Stimulated activated CD4-positive, alpha-beta T cell treated with anti-CD3 and anti-CD28 coated beads, TNF-alpha, amount 100 ng/mL, for 48 hours (primary cell): Measurements from ENCODE around the gene AAMP.

Experiments used
- DNase-seq, 3 donors: peaks; one replicate each; pipeline ENCODE4 v3.0.0-alpha.2; 2020; ENCODE audit warnings: low read depth in 3 of 3

AAMP gene

GRCh38 chr2:218293715-218294429, 23.9 kb upstream of the AAMP start:
- no peak for DNase-seq

GRCh38 chr2:218292048-218293014, 22.4 kb upstream of the AAMP start, which contains the start of gene TMBIM1:
TSS of gene TMBIM1 (minus strand) at chr2:218292503. CDS start at chr2:218282141, 10,362 bp downstream.
- peak; percentile 47 to 63 (median 50) for DNase-seq

GRCh38 chr2:218291318-218292047, 21.5 kb upstream of the AAMP start:
- DNase-seq: no peak

- no peak for DNase-seq
These were observed 20.7 kb upstream of the AAMP start for GRCh38 chr2:218290316-218291261.

GRCh38 chr2:218289639-218290315, 19.8 kb upstream of the AAMP start:
- no peak for DNase-seq

GRCh38 chr2:218286570-218287459, 16.9 kb upstream of the AAMP start:
- peak; percentile 61 to 78 (median 76) for DNase-seq

GRCh38 chr2:218285604-218286003, 15.7 kb upstream of the AAMP start:
- DNase-seq: no peak

- peak in 2 of 3 donors; percentile 34 to 51 for DNase-seq
These were observed 14.3 kb upstream of the AAMP start for GRCh38 chr2:218284106-218284811.

GRCh38 chr2:218282173-218282991, 12.4 kb upstream of the AAMP start:
- DNase-seq: no peak

GRCh38 chr2:218281449-218281848, 11.5 kb upstream of the AAMP start:
- DNase-seq: no peak

GRCh38 chr2:218280260-218280870, 10.4 kb upstream of the AAMP start:
- DNase-seq: no peak

GRCh38 chr2:218278531-218279360, 8.8 kb upstream of the AAMP start:
- DNase-seq: no peak

- DNase-seq: no peak
These were observed 8.0 kb upstream of the AAMP start for GRCh38 chr2:218277921-218278320.

GRCh38 chr2:218276986-218277755, 7.2 kb upstream of the AAMP start:
- DNase-seq: no peak

- no peak for DNase-seq
These were observed 5.6 kb upstream of the AAMP start for GRCh38 chr2:218275371-218276072.
